ENCODE data around the gene RANBP10. TPM values are rescaled to one million over a fixed set of nuclear protein-coding genes. Genes with fewer than 3 reads are reported as not detected.

The RANBP10 gene
- total RNA-seq, 2 experiments from 2014 or later: 12.3 to 20.0 TPM

DNA sequence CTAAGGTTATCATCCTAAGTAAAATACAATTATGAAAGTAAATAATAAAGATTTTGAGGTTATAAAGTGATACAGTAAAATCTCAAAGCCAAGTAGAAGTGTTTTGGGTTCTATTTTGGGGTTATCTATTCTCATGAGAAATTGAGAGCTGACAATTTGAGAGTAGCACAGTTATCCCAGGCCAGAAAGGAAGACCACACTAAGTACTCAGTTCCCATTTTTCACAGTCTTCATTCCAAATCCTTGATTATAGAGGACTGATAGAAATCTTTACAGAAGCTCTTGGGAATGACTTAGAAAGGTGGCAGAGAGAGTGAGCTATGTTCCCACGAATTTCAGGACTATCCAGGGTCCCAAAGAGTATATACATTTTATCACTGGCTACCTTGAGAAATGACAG, 91.8 kb downstream of the RANBP10 start:
- H2AFZ ChIP-seq (ENCODE audit: low read length): no peak overlapping the region
- no peaks in the 10 kb centered on the region for H3K9me3 ChIP-seq (ENCODE audit: low read length)
- H3K9me2 ChIP-seq (ENCODE audit: insufficient read depth, low read length): no peaks in the 10 kb centered on the region
- no peaks in the 10 kb centered on the region for H4K20me1 ChIP-seq (ENCODE audit: insufficient read depth, low read length)
- no peak overlapping the region for H3K27ac ChIP-seq (ENCODE audit: low read depth, low read length, poor library complexity, severe bottlenecking)
- H3K4me3 ChIP-seq (ENCODE audit: low read depth, low read length, poor library complexity, severe bottlenecking): no peak overlapping the region
- ChIA-PET POLR2A (interaction anchor here (0.7 to 2.5 kb wide), 2 partner anchors 10 to 602 kb away, joined by 3 to 8 read pairs; no protein-coding TSS in a partner anchor), CTCF (ENCODE audit: unreplicated experiment) (no interaction called here)
- H3K4me1 ChIP-seq (ENCODE audit: insufficient read depth, low read length, poor library complexity, severe bottlenecking): peaks cover 20% of the 10 kb centered on the region
- intact Hi-C loops (cut with micrococcal nuclease; ENCODE audit: unreplicated experiment): no loop called here
- DNase-seq (ENCODE audit: low spot score): no peak
- peaks cover 19% of the 10 kb centered on the region for H3K36me3 ChIP-seq (ENCODE audit: insufficient read depth, low read length)
- peaks cover 40% of the 10 kb centered on the region for H3K79me2 ChIP-seq (ENCODE audit: insufficient read depth, low read depth, low read length)
- no peak overlapping the region for H3K4me2 ChIP-seq (ENCODE audit: low read length)
- TF ChIP-seq, protein P1, sequence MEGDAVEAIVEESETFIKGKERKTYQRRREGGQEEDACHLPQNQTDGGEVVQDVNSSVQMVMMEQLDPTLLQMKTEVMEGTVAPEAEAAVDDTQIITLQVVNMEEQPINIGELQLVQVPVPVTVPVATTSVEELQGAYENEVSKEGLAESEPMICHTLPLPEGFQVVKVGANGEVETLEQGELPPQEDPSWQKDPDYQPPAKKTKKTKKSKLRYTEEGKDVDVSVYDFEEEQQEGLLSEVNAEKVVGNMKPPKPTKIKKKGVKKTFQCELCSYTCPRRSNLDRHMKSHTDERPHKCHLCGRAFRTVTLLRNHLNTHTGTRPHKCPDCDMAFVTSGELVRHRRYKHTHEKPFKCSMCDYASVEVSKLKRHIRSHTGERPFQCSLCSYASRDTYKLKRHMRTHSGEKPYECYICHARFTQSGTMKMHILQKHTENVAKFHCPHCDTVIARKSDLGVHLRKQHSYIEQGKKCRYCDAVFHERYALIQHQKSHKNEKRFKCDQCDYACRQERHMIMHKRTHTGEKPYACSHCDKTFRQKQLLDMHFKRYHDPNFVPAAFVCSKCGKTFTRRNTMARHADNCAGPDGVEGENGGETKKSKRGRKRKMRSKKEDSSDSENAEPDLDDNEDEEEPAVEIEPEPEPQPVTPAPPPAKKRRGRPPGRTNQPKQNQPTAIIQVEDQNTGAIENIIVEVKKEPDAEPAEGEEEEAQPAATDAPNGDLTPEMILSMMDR (conservative IDR thresholded peaks at IDR 0.05; ENCODE audit: low read length): no peak
- TF ChIP-seq EZH2phosphoT487 (IDR thresholded peaks at IDR 0.05; ENCODE audit: borderline replicate concordance, low read depth, low read length): no peak
- BruUV-seq (replicated peaks): no TSS peak

DNA sequence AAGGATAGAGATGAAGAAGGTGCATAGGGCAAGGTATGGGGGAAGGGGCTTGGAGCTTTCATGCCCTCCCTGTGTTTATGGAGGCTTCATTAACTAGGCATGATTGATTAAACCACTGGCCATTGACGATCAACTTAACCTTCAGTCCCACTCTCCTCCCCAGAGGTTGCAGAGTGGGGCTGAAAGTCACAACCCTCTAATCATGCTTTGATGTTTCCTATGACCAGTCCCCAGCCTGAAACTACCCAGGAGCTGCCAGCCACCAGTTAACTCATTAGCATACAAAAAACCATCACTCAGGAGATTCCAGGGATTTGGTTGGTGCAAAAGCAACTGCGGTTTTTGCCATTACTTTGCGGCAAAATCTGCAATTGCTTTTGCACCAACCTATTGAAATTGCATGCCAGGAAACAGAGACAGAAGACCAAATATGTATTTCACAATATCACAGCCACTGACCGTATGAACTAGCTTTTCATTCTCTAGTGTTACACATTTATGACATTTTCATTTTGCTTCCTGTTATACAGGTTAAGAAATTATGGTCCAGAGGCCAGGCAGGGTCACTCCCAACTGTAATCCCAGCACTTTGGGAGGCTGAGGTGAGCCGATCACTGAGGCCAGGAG, 92.6 kb downstream of the RANBP10 start:
- H3K79me2 ChIP-seq (ENCODE audit: insufficient read depth, low read depth, low read length): peaks cover 38% of the 10 kb centered on the region
- no peak overlapping the region for H2AFZ ChIP-seq (ENCODE audit: low read length)
- BruUV-seq (replicated peaks): no TSS peak
- no peak overlapping the region for H3K27ac ChIP-seq (ENCODE audit: low read depth, low read length, poor library complexity, severe bottlenecking)
- no peak overlapping the region for H3K4me2 ChIP-seq (ENCODE audit: low read length)
- peaks cover 19% of the 10 kb centered on the region for H3K36me3 ChIP-seq (ENCODE audit: insufficient read depth, low read length)
- H4K20me1 ChIP-seq (ENCODE audit: insufficient read depth, low read length): no peaks in the 10 kb centered on the region
- H3K4me3 ChIP-seq (ENCODE audit: low read depth, low read length, poor library complexity, severe bottlenecking): no peak overlapping the region
- TF ChIP-seq, protein P1 (conservative IDR thresholded peaks at IDR 0.05; ENCODE audit: low read length): no peak
- TF ChIP-seq EZH2phosphoT487 (IDR thresholded peaks at IDR 0.05; ENCODE audit: borderline replicate concordance, low read depth, low read length): no peak
- no peaks in the 10 kb centered on the region for H3K9me3 ChIP-seq (ENCODE audit: low read length)
- ChIA-PET POLR2A (interaction anchor here (2.5 kb wide), 1 partner anchor 9 kb away, joined by 8 read pairs; no protein-coding TSS in a partner anchor), CTCF (ENCODE audit: unreplicated experiment) (no interaction called here)
- peaks cover 20% of the 10 kb centered on the region for H3K4me1 ChIP-seq (ENCODE audit: insufficient read depth, low read length, poor library complexity, severe bottlenecking)
- no peak for DNase-seq (ENCODE audit: low spot score)
- H3K9me2 ChIP-seq (ENCODE audit: insufficient read depth, low read length): no peaks in the 10 kb centered on the region
- intact Hi-C loops (cut with micrococcal nuclease; ENCODE audit: unreplicated experiment): no loop called here

DNA sequence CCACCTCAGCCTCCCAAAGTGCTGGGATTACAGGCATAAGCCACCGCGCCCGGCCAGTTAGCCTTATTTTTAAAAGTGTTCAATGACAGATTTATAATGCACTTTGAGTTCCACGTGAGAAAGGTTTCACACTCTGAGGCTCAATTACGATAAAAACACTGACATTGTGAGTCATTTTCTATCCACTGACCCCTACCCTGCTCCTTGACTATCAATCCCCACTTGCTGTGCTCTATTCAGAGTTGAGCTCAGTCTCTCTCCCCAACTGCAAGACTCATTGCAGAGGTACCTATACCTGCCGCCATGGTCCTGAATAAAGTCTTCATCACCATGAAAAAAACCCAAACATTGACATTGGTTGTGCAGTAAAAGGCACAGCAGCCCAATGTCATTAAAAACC, 95.8 kb downstream of the RANBP10 start:
- no peak overlapping the region for H3K4me2 ChIP-seq (ENCODE audit: low read length)
- intact Hi-C loops (cut with micrococcal nuclease; ENCODE audit: unreplicated experiment): no loop called here
- H3K4me1 ChIP-seq (ENCODE audit: insufficient read depth, low read length, poor library complexity, severe bottlenecking): peaks cover 7% of the 10 kb centered on the region
- H3K4me3 ChIP-seq (ENCODE audit: low read depth, low read length, poor library complexity, severe bottlenecking): no peak overlapping the region
- H3K79me2 ChIP-seq (ENCODE audit: insufficient read depth, low read depth, low read length): peaks cover 14% of the 10 kb centered on the region; the same call in 1 of the 2 replicates
- no peaks in the 10 kb centered on the region for H3K9me2 ChIP-seq (ENCODE audit: insufficient read depth, low read length)
- no peaks in the 10 kb centered on the region for H3K9me3 ChIP-seq (ENCODE audit: low read length)
- H4K20me1 ChIP-seq (ENCODE audit: insufficient read depth, low read length): no peaks in the 10 kb centered on the region
- H3K36me3 ChIP-seq (ENCODE audit: insufficient read depth, low read length): 0 out of 2 replicates have a peak, but pooled peaks cover under 1% of the 10 kb centered on the region
- POLR2A ChIA-PET: interaction anchor here (0.9 kb wide), 1 partner anchor 9 kb away, joined by 4 read pairs; the partner anchor contains the start of gene GFOD2
- CTCF ChIA-PET (ENCODE audit: unreplicated experiment): no interaction called here
- TF ChIP-seq, protein P1 (conservative IDR thresholded peaks at IDR 0.05; ENCODE audit: low read length): no peak
- TF ChIP-seq EZH2phosphoT487 (IDR thresholded peaks at IDR 0.05; ENCODE audit: borderline replicate concordance, low read depth, low read length): no peak
- H3K27ac ChIP-seq (ENCODE audit: low read depth, low read length, poor library complexity, severe bottlenecking): no peak overlapping the region
- no TSS peak for BruUV-seq (replicated peaks)
- H2AFZ ChIP-seq (ENCODE audit: low read length): no peak overlapping the region
- DNase-seq (ENCODE audit: low spot score): no peak
